D721Med (cell line): ENCODE data around the gene LENG9.

Source experiments
- DNase-seq: peaks from one replicate; pipeline ENCODE4 v3.0.0; 2011; ENCODE audit warnings: low spot score; ENCODE audit not compliant: insufficient read length
- FAIRE-seq: peaks from 2 replicates; lab custom pipeline; 2011; peaks lifted over from hg19 to GRCh38; lab: Jason Lieb, UNC
- CTCF ChIP-seq: IDR thresholded peaks from 2 replicates; pipeline ENCODE4 v1.5.1; 2012; ENCODE audit warnings: mild to moderate bottlenecking, control low read depth; ENCODE audit not compliant: insufficient read depth; ENCODE audit errors: missing control alignments

LENG9 gene

GRCh38 chr19:54455786-54456422, 7.7 kb downstream of the LENG9 start:
- FAIRE-seq = no peak
- no peak for TF ChIP-seq CTCF
- no peak for DNase-seq

GRCh38 chr19:54454781-54455675, 8.6 kb downstream of the LENG9 start:
- FAIRE-seq (no peak), DNase-seq (no peak)
- TF ChIP-seq CTCF = no peak

GRCh38 chr19:54453921-54454780, 9.4 kb downstream of the LENG9 start:
- TF ChIP-seq CTCF = no peak
- FAIRE-seq = no peak
- no peak for DNase-seq

GRCh38 chr19:54452626-54453025, 11.0 kb downstream of the LENG9 start:
- FAIRE-seq (no peak), DNase-seq (no peak)
- TF ChIP-seq CTCF = no peak

GRCh38 chr19:54451997-54452396, 11.6 kb downstream of the LENG9 start:
- no peak for FAIRE-seq
- TF ChIP-seq CTCF = no peak
- DNase-seq = no peak

GRCh38 chr19:54451331-54451871, 12.2 kb downstream of the LENG9 start:
- no peak for DNase-seq
- peak; percentile 56 for FAIRE-seq
- TF ChIP-seq CTCF = no peak
